Kidney (tissue), 14 donors: Measurements from ENCODE around the gene FCHSD1. TPM values are rescaled to one million over a fixed set of nuclear protein-coding genes. Genes with fewer than 3 reads are reported as not detected.

Source experiments
- DNase-seq, 5 donors: peaks; one replicate each; pipeline ENCODE4 v3.0.0-alpha.2; 2013 to 2020
- FAIRE-seq: peaks from 2 replicates; lab custom pipeline; 2012; peaks lifted over from hg19 to GRCh38; lab: Jason Lieb, UNC
- H3K27ac ChIP-seq, 2 donors: one replicate each; pipeline ENCODE4 v1.7.0; 2013; ENCODE audit warnings: low read depth in 2 of 2, low read length in 2 of 2, inconsistent platforms in 1 of 2
- H3K27me3 ChIP-seq: one replicate; pipeline ENCODE4 v1.7.1; 2013; ENCODE audit warnings: low read length, inconsistent platforms; ENCODE audit not compliant: control insufficient read depth, insufficient read depth
- H3K36me3 ChIP-seq, 3 donors: one replicate each; pipeline versions ENCODE4 v1.7.0 to v1.7.1; 2013; ENCODE audit warnings: low read length in 3 of 3, control low read depth in 1 of 3, inconsistent platforms in 1 of 3; ENCODE audit not compliant: insufficient read depth in 3 of 3, control insufficient read depth in 2 of 3
- H3K4me1 ChIP-seq, 3 donors: one replicate each; pipeline versions ENCODE4 v1.7.0 to v1.7.1; 2013; ENCODE audit warnings: low read length in 3 of 3, inconsistent platforms in 1 of 3, low read depth in 1 of 3; ENCODE audit not compliant: control insufficient read depth in 2 of 3, insufficient read depth in 2 of 3
- H3K4me3 ChIP-seq, 3 donors: one replicate each; pipeline versions ENCODE4 v1.7.0 to v1.8.1; 2013; ENCODE audit warnings: low read length in 3 of 3, control low read depth in 1 of 3, inconsistent platforms in 1 of 3
- H3K9ac ChIP-seq, 3 donors: one replicate each; pipeline versions ENCODE4 v1.7.0 to v1.7.1; 2013; ENCODE audit warnings: low read length in 3 of 3, control low read depth in 1 of 3, inconsistent platforms in 1 of 3
- H3K9me3 ChIP-seq, 3 donors: one replicate each; pipeline versions ENCODE4 v1.7.0 to v1.7.1; 2013; ENCODE audit warnings: low read length in 3 of 3, control low read depth in 1 of 3, inconsistent platforms in 1 of 3; ENCODE audit not compliant: control insufficient read depth in 2 of 3, insufficient read depth in 1 of 3
- CTCF ChIP-seq: IDR thresholded peaks from 3 replicates; pipeline ENCODE4 v1.5.1; 2012; ENCODE audit warnings: mild to moderate bottlenecking, moderate library complexity, borderline replicate concordance; ENCODE audit not compliant: insufficient read depth; ENCODE audit errors: extremely low read depth
- intact Hi-C: fragments of 100-400 bp; cut with DNase I; formaldehyde crosslinking; loops from one replicate; pipeline ENCODE4 v1.11.1; 2022
- polyA plus RNA-seq: library from polyadenylated mRNA; stranded (reverse); fragments of 350-450 nt; fragmentation: Illumina TruSeq; extraction: RNeasy Lipid Tissue Mini Kit (QIAGEN cat#74804); gene quantifications from one replicate; pipeline ENCODE4 v1.2.3, GENCODE V29; 2014; ENCODE audit warnings: low read depth, low replicate concordance; ENCODE audit not compliant: insufficient read depth
- total RNA-seq: library from RNA; stranded (reverse); fragmentation: NEBNext Ultra II Directional; extraction: Animal tissue kit (Norgen Biotek cat#: 25700); gene quantifications from one replicate; pipeline ENCODE4 v1.2.1, GENCODE V29; 2021
- donor health status: control.
- donor health status: control.
- donor health status: control.
- donor health status: control.
- donor health status: control.
- donor health status: DM: yes; HTN: yes; CAD: no.
- donor health status: Normal renal cell carcinoma (clear cell type).

FCHSD1 gene
- total and polyA plus RNA-seq, 2 donors from 2014 or later: 6.4 to 20.3 TPM

GRCh38 chr5:141628175-141628788 lies 22.9 kb downstream of the FCHSD1 start:
- Histone ChIP-seq H3K27ac (no peak overlapping the region), H3K4me3 (no peak overlapping the region), H3K9me3 (no peaks in the 10 kb centered on the region), H3K27me3 (no peaks in the 10 kb centered on the region), H3K4me1 (no peaks in the 10 kb centered on the region), H3K9ac (no peak overlapping the region), H3K36me3 (peaks cover 3 to 44% (median 26%) of the 10 kb centered on the region in 3 donors)
- intact Hi-C loops: no loop called here
- FAIRE-seq (no peak), DNase-seq (no peak)
- no peak for TF ChIP-seq CTCF

- H3K4me1 ChIP-seq: peaks cover 0 to 5% (median 0%) of the 10 kb centered on the region in 3 donors
- H3K36me3 ChIP-seq: peaks cover 8 to 55% (median 26%) of the 10 kb centered on the region in 3 donors
- TF ChIP-seq CTCF: no peak
- no peak for DNase-seq
- FAIRE-seq: no peak
- no peak overlapping the region for H3K27ac ChIP-seq
- no peaks in the 10 kb centered on the region for H3K9me3 ChIP-seq
- no peak overlapping the region for H3K9ac ChIP-seq
- no peak overlapping the region for H3K4me3 ChIP-seq
- H3K27me3 ChIP-seq: no peaks in the 10 kb centered on the region
- intact Hi-C loops: no loop called here
These were observed 27.6 kb downstream of the FCHSD1 start for GRCh38 chr5:141623611-141624010.

GRCh38 chr5:141623186-141623585 lies 28.0 kb downstream of the FCHSD1 start:
- H3K4me1 ChIP-seq: peaks cover 0 to 5% (median 0%) of the 10 kb centered on the region in 3 donors
- FAIRE-seq (no peak), DNase-seq (no peak)
- H3K9ac ChIP-seq: no peak overlapping the region
- H3K27ac ChIP-seq: no peak overlapping the region
- no peaks in the 10 kb centered on the region for H3K27me3 ChIP-seq
- intact Hi-C loops: no loop called here
- H3K4me3 ChIP-seq: no peak overlapping the region
- peaks cover 8 to 51% (median 22%) of the 10 kb centered on the region in 3 donors for H3K36me3 ChIP-seq
- H3K9me3 ChIP-seq: no peaks in the 10 kb centered on the region
- TF ChIP-seq CTCF: no peak
